HG03558 (cell line): ENCODE results near the gene PRKCQ.

Source experiments
- ATAC-seq: cut with Tn5 transposase; IDR thresholded peaks from one replicate; pipeline ENCODE4 v1.9.1; 2021; ENCODE audit warnings: moderate number of reproducible peaks; ENCODE audit not compliant: unreplicated experiment; ENCODE audit errors: extremely low read depth

The PRKCQ gene

DNA sequence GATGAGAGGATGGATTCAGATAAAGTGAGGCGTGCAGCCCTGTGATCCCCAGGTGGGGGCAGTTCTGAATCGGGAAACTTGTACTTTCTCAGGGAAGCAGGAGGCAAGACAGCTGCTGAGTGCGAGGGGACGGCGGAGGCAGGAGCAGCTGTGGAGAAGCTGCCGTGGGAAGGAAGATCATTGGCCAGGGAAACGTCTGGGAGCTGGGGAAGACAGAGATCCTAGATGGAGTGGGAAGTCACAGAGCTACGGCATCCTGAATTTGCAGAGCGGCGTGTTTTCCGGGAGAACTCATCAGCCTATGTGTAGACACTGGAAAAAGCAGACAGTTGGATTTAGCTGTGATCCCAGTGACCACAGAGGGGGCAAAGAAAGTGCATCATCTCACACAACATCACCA lies 9.2 kb downstream of the PRKCQ start:
- no peak for ATAC-seq

DNA sequence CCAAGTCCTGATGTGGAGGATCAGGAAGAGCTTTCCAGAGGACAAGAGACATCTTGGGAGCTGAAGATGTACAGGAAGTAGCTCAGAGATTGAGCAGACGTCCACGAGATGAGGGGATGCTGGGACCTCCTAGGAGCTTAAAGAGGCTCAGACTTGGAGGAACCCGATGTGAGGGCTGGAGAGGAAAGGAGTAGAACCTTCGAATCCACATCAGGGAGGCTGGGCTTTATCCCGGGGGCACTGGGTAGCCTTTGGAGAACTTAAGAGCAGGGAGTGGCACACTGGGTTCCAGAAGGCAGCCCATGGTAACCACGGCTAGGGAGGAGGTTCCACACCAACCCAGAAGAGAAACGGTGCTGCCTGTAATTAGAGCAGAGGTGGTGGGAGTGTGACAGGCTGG lies 10.8 kb downstream of the PRKCQ start:
- no peak for ATAC-seq

DNA sequence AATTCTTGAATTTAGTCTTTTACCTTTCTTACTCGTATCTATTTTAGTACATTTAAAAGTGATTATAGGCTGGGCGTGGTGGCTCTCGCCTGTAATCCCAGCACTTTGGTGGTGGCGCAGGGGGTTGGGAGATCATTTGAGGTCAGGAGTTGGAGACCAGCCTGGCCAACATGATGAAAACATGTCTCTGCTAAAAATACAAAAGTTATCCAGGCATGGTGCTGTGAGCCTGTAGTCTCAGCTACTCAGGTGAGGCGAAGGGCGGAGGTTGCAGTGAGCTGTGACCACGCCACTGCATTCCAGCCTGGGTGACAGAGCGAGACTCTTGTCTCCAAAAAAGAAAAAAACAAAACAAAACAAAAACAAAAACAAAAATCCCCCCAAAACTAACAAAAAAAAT lies 12.2 kb downstream of the PRKCQ start:
- ATAC-seq, result no peak

DNA sequence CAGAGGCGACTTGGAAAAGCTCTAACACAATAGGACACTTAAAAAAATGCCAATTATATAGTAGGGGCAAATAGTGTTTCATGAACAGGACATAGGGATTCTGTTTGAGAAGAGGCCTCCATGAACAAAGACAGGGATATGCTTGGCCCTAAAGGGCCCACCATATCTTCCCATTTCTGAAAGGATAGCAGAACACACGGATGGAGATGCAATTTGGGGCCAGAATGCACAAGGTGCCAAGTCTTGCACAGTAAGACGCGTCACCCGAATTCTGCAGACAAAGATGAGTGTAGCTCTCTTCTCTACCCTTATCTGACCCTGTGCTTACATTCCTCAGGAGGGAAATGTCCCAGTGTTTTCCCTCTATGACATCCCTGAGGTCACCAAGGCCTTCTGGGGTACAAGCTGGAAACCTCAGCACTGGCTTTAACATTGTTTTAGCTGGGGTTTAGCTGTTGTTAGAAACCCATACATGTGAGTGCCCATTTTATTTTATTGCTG lies 12.8 kb downstream of the PRKCQ start:
- ATAC-seq, result no peak

DNA sequence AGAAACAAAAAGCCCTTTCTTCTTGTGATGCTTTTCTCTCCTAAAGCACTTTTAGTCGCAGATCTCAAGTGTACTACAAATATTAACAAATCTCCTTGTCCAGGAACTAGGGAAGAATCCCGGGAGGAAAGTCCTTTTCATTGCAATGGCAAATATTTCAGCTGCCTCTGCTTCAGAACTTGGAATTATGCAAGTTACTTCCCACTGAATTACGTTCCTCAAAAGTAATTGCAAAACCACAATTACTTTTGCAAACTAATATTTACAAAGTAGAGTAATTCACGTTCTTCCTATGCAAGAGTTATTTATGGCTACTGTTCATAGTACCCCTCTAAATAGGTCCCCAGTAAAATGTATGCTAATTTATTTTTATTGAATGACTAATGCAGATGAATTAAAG lies 14.5 kb downstream of the PRKCQ start:
- ATAC-seq, result no peak

DNA sequence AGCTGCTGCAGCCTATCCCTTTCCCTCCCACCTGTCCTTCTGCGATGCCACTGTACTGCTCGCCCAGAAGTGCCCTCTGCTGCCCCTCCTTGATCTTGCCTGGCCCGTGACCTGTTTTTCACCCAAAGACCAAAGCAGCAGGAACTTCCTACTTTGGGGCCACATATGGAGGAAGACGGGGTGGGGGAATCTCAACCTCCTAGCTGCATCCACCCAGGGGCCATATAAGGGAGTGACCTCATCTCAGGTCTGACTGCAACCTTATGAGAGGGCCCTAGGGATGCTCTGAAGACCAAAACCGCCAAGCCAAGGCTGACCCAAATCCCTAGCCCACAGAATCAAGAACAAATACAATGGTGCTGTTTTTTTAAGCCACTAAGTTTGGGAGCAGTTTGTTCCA lies 15.7 kb downstream of the PRKCQ start:
- no peak for ATAC-seq

DNA sequence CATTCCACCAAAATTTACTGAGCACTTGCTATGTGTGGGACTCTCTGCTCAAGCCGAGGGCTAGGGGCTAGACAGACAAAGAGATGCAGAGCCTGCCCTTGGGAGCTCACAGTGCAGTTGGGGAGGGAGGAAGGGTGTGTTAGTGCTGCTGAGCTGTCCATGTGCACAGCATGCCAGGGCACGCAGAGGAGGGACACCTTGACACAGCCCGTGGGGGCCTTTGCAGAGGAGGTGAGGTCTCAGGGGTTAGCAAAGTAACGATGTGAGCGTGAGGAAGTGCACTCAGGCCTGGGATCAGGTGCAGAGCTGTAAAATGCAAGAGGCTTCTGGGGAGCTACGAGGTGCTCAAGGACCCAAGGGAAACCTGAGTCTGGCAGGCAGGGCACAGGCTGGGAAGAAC lies 16.3 kb downstream of the PRKCQ start:
- ATAC-seq, result no peak

DNA sequence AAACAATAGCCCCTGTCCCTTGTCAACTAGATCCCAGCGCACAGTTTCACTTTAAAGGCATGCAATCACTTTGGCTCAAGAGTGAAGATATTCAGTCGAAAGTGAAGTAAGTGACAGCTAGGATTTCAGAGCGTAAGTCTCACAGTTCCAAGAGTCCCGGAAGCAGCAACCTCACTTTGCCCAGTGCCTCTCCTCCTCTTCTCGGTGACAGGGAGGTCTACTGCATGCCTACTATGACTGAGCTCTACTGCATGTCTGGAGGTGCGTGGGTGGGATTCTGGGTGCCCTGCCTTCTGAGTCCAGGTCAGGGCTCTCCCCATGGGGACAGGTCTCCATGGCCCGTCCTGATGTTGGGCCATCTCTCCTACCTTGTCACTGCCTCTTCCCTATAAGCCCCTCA lies 17.0 kb downstream of the PRKCQ start:
- ATAC-seq, result no peak

DNA sequence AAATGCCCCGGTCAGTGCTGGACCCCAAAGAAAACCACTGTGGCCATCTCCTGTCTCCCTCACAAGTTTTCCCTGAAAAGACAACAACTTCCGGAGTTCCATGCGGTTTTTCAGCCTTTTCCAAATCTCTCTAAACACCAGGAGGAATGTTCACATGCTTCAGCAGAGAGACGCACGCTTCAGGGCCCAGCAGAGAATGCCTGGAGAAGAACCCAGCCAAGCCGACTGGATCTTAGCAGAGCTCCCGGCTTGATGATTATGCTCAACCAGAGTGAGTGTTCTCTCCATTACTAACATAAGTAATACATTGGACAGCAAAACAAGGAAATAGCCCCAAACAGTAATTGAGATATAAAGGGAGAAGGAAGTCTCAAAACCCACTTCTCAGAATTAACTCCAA lies 17.9 kb downstream of the PRKCQ start:
- no peak for ATAC-seq

DNA sequence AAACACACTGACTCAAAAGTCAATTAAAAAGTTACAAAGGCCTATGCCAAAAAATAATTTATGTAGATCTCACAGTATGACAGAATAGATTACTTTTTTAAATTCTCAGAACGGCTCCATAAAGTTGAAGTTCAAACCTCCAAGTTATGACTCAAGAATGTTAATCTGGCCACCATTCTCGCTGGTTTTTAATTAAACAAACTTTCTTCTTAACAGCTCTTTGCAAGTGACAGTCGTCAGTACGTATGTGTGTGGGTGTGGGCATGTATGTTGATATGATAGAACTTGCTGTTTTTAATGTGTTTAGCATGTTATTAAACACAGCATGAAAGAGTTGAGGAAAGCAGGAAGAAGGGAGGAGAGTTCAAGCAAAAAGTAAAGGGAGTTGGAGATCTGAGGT lies 18.5 kb downstream of the PRKCQ start:
- ATAC-seq, result no peak

DNA sequence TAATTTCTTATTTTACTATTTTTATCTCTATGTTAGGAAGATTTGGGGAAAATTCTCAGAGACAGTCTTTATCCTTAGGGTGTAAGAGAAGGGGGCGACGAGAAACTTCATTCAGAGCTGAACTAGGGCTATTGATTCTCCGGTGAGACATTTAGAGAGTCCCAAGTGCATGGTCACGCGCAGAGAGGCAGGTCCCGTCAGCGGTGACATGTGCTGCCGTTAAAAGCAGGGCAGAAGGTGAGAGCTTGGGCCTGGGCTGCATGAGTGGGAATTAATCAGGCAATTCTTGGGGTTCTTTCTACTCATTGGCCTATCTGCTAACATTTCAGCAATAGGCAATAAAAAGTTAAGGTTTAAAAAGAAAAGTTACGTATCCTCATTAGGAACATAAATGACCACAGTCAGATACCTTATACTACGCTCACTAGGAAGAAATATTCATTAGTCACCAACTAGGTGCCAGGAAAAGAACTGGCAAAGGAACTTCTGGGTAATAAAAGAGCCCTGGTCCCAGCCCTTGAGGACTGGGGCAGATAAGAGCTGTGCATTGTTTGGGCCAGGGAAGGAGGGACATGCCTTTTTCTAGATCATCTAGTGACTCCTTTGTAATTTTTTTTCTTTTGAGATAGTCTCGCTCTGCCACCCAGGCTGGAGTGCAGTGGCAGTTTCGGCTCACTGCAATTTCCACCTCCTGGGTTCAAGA lies 21.2 kb downstream of the PRKCQ start:
- no peak for ATAC-seq

DNA sequence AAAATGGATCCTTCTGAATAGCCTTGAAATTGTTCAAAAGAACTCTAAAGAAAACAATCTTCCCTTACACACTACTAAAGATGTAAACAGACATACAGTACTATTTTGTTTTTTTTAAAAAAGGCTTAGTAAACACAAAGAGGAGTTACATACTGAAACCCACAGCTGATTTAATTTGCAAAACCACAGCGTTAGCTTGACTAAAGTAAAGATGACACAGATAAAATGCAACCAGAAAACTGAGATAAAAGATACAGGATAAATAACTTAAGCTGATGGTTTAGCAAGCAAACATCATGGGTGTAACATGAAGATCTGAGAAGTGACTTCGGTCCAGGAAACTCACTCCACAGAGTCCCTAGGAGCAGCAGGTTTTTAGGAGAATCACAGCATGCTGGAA lies 21.8 kb downstream of the PRKCQ start:
- no peak for ATAC-seq

DNA sequence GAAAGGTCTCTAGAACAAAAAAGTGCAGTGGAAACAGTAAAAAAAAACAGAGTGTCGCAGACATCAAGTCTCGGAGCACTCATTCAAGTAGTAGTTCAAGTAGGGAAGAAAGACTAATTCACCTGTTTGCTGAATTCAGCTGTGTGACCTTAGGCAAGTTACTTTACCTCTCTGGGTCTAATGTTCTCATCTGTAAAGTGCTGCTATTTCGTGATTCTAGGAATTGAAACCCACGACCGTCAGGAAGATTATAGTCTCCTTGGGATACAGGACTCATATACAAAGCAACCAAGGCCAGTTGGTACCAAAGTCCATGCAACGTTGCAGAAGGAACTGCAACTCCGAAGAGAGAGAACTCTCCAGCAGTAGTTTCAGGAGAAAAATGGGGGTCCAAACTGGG lies 26.1 kb downstream of the PRKCQ start:
- ATAC-seq, result no peak

DNA sequence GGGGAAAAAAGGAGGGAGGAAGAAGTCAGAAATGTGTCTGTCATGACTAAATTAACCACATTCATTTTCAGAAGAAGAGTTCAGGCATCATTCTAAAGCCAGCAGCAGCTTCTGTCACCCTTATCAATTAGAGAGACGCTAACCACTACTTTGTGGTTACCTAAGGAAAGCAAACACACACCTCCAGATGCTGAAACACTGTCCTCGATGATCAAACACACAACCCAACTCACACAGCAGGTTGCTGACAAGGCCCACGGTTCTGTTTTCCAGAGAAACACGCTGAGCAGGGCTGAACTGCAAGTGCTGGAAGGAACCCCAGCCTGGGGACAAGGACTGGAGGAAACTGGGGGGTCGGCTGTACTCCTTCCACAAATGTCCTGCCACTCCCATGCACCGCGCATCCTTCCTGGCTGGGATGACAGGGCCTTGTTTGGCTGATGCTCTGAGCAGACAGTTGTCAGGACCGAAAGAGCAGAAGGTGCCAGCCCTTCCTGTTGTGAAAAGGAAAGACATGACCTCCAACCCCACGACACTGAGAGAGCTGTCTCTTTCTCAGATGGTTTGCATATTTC lies 36.6 kb downstream of the PRKCQ start:
- no peak for ATAC-seq

DNA sequence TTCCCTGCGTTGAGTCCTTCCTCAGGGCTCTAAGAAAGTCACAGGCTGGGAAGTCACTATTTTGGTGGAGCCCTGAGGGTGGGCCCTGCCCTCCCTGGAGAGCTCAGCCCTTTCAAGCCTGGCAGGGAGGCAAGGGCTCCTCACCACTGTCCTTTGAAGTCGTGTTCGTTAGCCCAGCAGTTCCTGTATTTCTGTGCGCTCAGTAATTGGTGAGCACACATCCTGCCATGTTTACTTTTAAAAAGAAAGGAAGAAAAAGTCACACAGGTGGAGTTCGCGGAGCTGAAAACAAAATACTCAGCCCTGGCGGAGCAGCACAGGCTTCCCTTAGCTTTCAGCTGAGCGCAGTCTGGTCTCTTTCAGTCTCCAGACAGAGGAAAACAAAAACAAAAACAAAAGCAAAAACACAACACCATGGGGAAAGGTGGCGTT lies 37.1 kb downstream of the PRKCQ start:
- ATAC-seq, result no peak

DNA sequence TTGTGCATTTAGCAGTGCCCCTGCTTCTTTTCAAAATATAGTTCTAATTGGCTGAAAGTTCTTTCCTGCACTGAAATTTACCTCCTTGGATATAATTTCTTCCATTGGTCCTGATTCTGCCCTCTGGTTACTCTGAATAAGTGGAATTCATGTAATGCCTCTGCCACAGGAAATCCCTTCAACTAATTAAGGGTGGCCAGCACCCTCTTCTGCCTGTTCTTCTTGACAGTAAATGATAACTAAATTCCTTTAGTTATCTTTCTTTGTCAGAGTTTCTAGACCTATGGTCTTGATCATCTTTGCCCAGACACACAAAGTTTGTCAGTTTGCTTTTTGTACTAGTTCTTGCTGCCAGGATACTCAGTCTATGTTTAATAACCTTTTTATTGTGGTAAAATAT lies 40.2 kb downstream of the PRKCQ start:
- no peak for ATAC-seq

DNA sequence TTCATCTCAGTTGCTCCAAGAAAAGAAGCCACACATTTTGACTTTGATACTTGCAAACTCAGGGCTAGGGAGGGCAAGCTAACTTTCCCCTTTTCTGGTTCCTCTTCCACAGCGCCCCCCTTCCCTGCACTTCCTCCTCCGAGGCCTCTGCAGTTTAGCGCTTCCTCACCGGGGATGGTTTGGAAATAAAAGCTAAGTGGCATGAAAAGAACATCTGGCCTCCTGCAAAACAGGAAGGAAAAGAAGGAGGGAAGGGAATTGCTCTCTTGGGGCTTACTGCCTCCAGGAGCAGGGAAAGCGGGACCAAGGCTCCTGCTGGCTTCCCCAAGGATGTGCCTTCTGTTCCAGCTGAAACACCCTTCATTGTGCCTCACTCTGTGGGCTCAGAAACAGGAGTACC lies 42.3 kb downstream of the PRKCQ start:
- ATAC-seq, result no peak

DNA sequence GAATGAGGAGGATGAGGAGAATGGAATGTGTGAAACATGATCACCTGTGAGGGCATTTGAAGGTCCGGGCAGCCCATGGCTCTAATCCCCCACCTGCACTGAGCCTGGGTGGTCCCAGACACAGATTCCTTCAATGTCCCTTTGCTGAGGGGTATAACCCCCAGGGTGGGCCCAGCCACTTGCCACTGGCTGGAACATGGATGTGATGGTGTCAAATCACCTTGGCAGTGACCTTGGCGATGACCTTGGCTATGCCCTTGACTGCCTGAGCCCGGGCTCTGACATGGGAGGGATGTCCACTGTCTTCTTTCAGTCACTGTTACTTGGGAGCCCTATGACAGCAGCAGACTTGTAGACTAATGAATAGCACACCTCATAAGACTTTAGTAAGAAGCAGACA lies 44.0 kb downstream of the PRKCQ start:
- ATAC-seq, result no peak

DNA sequence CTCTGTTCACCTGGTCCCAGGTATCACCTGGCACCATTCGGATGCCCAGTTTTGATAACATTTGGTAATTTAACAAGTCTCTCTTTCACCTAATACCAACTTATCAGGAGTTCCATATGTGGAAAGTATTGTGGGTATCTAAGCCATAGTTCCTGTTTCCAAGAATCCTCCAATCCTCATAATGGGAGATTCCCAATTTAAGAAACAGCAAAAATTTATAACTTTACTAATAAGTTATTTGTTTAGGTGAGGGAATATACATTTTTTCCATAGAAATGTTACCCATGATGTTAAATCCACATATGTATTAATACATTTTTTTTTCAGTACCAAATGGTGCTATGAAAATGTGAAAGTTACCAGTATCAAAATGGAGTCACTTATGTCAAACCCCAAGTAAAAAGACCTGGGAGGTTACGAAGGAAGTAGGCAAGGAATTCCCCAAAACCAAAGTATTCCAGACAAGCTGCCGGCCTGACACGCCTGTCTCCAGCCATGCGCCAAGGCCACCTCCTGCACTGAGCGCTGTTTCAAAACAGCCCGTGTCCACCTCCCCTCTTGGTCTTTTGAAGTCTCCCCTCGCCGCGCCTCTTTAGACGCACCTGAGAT lies 44.8 kb downstream of the PRKCQ start:
- no peak for ATAC-seq

DNA sequence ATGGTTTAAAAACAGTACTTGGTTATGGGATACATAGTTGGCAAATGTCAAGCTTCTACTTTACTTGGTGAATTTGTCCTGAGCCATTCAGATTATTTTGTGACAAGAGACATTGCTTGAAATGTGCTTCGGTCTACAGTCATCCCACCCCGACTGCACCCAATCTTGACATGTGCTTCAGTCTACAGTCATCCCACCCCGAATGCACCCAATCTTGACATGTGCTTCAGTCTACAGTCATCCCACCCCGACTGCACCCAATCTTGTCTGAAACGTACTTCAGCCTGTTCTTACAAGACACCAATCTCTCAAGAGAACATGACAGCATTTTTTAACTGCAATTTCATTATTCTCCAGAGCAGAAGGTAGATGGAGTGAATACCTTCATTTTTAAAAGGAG lies 47.8 kb downstream of the PRKCQ start:
- no peak for ATAC-seq

DNA sequence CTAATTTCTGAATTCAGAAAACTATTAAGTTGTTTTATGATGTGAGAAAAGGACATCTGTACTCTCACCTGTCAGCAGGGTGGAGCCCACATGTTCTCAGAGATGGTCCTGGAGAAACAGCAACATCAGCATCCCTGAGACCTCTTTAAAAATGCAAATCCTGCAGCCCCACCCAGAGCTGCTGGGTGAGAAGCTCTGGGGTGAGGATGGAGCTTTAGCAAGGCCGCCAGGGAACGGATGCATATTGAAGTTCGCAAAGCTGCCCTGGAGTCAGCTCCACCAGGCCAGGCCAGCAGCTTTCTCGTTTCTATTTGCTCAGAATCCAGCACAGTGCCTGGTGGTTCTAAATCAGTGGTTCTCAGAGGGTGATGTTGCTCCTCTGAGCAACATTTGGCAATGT lies 49.1 kb downstream of the PRKCQ start:
- ATAC-seq, result no peak
